Panc1 (cell line): ENCODE results near the gene COMTD1. TPM values are rescaled to one million over a fixed set of nuclear protein-coding genes. Genes with fewer than 3 reads are reported as not detected.
"Not testable (repeated sequence)": the region's sequence is repeated elsewhere in the genome, so short reads cannot be mapped to it uniquely, and the experiment has no call there.

Experiments used
- ATAC-seq: fragments of 200-7000 bp; cut with Tn5 transposase; 2 replicates; pipeline ENCODE4 v1.9.1; 2020; ENCODE audit warnings: mild to moderate bottlenecking, moderate library complexity
- BruUV-seq: library from RNA; stranded (reverse); fragments of 400-500 nt; replicated peaks from 2 replicates; lab custom pipeline; 2021; lab: Mats Ljungman, UMichigan
- CTCF ChIA-PET: fragments of 300-600 bp; sonication (Branson Sonifier 250); formaldehyde crosslinking; loops from one replicate; lab custom pipeline; 2022; ENCODE audit warnings: antibody characterized with exemption; lab: Charles Lee
- POLR2A ChIA-PET: fragments of 300-600 bp; sonication (Branson Sonifier 250); formaldehyde crosslinking; loops from one replicate; lab custom pipeline; 2022; ENCODE audit warnings: antibody characterized with exemption; lab: Charles Lee
- DNase-seq: peaks from one replicate; pipeline ENCODE4 v3.0.0-alpha.2; 2010; ENCODE audit warnings: low read depth, low spot score
- H3K27ac ChIP-seq: 2 replicates; pipeline ENCODE4 v1.5.1; 2011; ENCODE audit warnings: mild to moderate bottlenecking, low read length, inconsistent platforms
- H3K27me3 ChIP-seq: fragments of 200-500 bp; sonication (Bioruptor generic); 2 replicates; pipeline ENCODE4 v1.6.0; 2014; ENCODE audit warnings: low read length, inconsistent platforms; ENCODE audit not compliant: control insufficient read depth, insufficient read depth
- H3K36me3 ChIP-seq: fragments of 200-500 bp; sonication (Bioruptor generic); 2 replicates; pipeline ENCODE4 v1.5.1; 2014; ENCODE audit warnings: inconsistent platforms, mild to moderate bottlenecking, low read length, moderate library complexity; ENCODE audit not compliant: control insufficient read depth, insufficient read depth
- H3K4me1 ChIP-seq: 2 replicates; pipeline ENCODE4 v1.5.1; 2011; ENCODE audit warnings: inconsistent platforms, mild to moderate bottlenecking, low read length, moderate library complexity; ENCODE audit not compliant: control insufficient read depth, insufficient read depth
- H3K4me3 ChIP-seq, 2 experiments: 2 replicates each; pipeline ENCODE4 v1.5.1; 2011 to 2012; ENCODE audit warnings: low read depth in 2 of 2, low read length in 2 of 2, mild to moderate bottlenecking in 2 of 2, inconsistent platforms in 1 of 2, moderate library complexity in 1 of 2
- H3K9me3 ChIP-seq: fragments of 200-500 bp; sonication (Bioruptor generic); 2 replicates; pipeline ENCODE4 v1.5.1; 2014; ENCODE audit warnings: low read depth, mild to moderate bottlenecking, inconsistent platforms, low read length, moderate library complexity; ENCODE audit not compliant: control insufficient read depth, insufficient read depth
- POLR2AphosphoS5 ChIP-seq: IDR thresholded peaks from 2 replicates; pipeline ENCODE4 v1.6.1; 2012; ENCODE audit warnings: mild to moderate bottlenecking, low read depth, low read length, moderate library complexity
- SIN3A ChIP-seq: IDR thresholded peaks from 2 replicates; pipeline ENCODE4 v1.6.1; 2012; ENCODE audit warnings: low read depth, mild to moderate bottlenecking, low read length, moderate library complexity, borderline replicate concordance; ENCODE audit not compliant: insufficient read depth
- TCF7L2 ChIP-seq: IDR thresholded peaks from 2 replicates; pipeline ENCODE4 v1.6.1; 2011; ENCODE audit warnings: mild to moderate bottlenecking, low read depth, low read length, inconsistent platforms
- in situ Hi-C: cut with HindIII; loops from 2 replicates; pipeline ENCODE4 v1.10.0; 2016; ENCODE audit warnings: low sequenced_read_pairs, low pct_unique_long_range_greater_than_20kb
- intact Hi-C: fragments of 100-400 bp; cut with micrococcal nuclease; formaldehyde crosslinking; loops from one replicate; pipeline ENCODE4 v1.10.0; 2022; ENCODE audit not compliant: unreplicated experiment
- total RNA-seq: library from RNA; stranded (reverse); gene quantifications from one replicate; pipeline ENCODE4 v1.2.1, GENCODE V29; 2021; ENCODE audit not compliant: unreplicated experiment
- TF ChIP-seq, protein P1 (sequence below), 2 experiments: IDR thresholded peaks; 2 replicates each; pipeline ENCODE4 v1.6.1; 2011 to 2012; ENCODE audit warnings: low read depth in 2 of 2, control low read depth in 1 of 2, low read length in 1 of 2, mild to moderate bottlenecking in 1 of 2, moderate library complexity in 1 of 2; ENCODE audit not compliant: insufficient read depth in 1 of 2
- TF ChIP-seq, protein P2 (sequence below): fragments of 450-650 bp; IDR thresholded peaks from 2 replicates; pipeline ENCODE4 v1.5.1; 2017; ENCODE audit warnings: mild to moderate bottlenecking

The COMTD1 gene
- total RNA-seq, 1 experiment from 2014 or later: 32.8 TPM

DNA sequence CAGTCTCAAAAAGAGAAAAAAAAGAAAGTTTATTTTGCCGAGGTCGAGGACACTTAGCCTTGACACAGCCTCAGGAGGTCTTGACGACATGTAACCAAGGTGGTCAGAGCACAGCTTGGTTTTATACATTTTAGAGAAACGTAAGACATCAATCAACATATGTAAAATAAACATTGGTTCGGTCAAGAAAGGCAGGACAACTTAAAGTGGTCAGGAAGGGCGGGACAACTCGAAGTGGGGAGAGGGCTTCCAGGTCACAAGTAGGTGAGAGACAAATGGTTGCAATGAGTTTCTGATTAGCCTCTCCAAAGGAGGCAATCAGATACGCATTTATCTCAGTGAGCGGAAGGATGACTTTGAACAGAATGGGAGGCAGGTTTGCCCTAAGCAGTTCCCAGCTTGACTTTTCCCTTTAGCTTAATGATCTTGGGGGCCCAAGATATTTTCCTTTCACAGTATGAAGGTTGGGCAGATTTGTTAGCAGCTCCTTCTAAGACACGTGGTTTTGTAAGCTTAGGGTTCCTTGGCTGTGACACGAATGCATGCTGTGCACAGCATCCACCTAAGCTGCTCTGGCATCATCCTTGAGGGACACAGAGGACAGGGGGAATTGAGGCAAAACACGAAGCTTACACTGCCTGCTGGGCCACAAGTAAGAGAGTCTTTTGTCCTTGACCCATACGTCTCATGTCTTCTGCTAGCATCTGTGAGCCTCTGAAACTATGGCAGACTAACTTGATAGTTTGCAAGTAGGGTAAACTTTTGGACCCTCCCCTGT, 28.5 kb downstream of the COMTD1 start:
- H3K4me1 ChIP-seq: peaks cover 5% of the 10 kb centered on the region; the same call in 1 of the 2 replicates
- no peak overlapping the region for H3K27ac ChIP-seq
- intact Hi-C loops: no loop called here
- ChIA-PET CTCF (no interaction called here), POLR2A (interaction anchor here (0.7 kb wide), 1 partner anchor 20 kb away, joined by 5 read pairs; no protein-coding TSS in a partner anchor)
- TF ChIP-seq POLR2AphosphoS5 (no peak), SIN3A (no peak), TCF7L2 (no peak)
- TF ChIP-seq, protein P1, sequence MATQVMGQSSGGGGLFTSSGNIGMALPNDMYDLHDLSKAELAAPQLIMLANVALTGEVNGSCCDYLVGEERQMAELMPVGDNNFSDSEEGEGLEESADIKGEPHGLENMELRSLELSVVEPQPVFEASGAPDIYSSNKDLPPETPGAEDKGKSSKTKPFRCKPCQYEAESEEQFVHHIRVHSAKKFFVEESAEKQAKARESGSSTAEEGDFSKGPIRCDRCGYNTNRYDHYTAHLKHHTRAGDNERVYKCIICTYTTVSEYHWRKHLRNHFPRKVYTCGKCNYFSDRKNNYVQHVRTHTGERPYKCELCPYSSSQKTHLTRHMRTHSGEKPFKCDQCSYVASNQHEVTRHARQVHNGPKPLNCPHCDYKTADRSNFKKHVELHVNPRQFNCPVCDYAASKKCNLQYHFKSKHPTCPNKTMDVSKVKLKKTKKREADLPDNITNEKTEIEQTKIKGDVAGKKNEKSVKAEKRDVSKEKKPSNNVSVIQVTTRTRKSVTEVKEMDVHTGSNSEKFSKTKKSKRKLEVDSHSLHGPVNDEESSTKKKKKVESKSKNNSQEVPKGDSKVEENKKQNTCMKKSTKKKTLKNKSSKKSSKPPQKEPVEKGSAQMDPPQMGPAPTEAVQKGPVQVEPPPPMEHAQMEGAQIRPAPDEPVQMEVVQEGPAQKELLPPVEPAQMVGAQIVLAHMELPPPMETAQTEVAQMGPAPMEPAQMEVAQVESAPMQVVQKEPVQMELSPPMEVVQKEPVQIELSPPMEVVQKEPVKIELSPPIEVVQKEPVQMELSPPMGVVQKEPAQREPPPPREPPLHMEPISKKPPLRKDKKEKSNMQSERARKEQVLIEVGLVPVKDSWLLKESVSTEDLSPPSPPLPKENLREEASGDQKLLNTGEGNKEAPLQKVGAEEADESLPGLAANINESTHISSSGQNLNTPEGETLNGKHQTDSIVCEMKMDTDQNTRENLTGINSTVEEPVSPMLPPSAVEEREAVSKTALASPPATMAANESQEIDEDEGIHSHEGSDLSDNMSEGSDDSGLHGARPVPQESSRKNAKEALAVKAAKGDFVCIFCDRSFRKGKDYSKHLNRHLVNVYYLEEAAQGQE (IDR thresholded peaks at IDR 0.05; ENCODE audit: insufficient read depth in 1 of 2, low read depth in 2 of 2, low read length in 1 of 2): no peak
- TF ChIP-seq, protein P2, sequence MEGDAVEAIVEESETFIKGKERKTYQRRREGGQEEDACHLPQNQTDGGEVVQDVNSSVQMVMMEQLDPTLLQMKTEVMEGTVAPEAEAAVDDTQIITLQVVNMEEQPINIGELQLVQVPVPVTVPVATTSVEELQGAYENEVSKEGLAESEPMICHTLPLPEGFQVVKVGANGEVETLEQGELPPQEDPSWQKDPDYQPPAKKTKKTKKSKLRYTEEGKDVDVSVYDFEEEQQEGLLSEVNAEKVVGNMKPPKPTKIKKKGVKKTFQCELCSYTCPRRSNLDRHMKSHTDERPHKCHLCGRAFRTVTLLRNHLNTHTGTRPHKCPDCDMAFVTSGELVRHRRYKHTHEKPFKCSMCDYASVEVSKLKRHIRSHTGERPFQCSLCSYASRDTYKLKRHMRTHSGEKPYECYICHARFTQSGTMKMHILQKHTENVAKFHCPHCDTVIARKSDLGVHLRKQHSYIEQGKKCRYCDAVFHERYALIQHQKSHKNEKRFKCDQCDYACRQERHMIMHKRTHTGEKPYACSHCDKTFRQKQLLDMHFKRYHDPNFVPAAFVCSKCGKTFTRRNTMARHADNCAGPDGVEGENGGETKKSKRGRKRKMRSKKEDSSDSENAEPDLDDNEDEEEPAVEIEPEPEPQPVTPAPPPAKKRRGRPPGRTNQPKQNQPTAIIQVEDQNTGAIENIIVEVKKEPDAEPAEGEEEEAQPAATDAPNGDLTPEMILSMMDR: no peak
- in situ Hi-C loops: no loop called here
- H3K27me3 ChIP-seq: no peaks in the 10 kb centered on the region
- ATAC-seq (no peak), DNase-seq (no peak)
- no peaks in the 10 kb centered on the region for H3K9me3 ChIP-seq
- H3K4me3 ChIP-seq: no peak overlapping the region
- H3K36me3 ChIP-seq: peaks cover 13% of the 10 kb centered on the region
- no TSS peak for BruUV-seq

DNA sequence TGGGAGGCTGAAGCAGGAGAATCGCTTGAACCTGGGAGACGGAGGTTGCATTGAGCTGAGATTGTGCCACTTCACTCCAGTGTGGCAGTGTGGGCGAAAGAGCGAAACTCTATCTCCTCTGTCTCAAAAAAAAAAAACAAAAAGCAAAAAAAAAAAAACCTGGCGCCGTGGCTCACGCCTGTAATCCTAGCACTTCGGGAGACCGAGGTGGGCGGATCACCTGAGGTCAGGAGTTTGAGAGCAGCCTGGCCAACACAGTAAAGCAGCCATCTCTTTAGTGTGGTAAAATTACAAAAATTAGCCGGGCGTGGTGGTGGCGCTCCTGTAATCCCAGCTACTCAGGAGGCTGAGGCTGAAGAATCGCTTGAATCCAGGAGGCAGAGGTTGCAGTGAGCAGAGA, 29.1 kb downstream of the COMTD1 start:
- DNase-seq, ATAC-seq, intact Hi-C loops, H3K27me3 ChIP-seq, H3K4me1 ChIP-seq, CTCF ChIA-PET, H3K27ac ChIP-seq, H3K36me3 ChIP-seq, H3K4me3 ChIP-seq, H3K9me3 ChIP-seq, BruUV-seq, in situ Hi-C loops: not testable (repeated sequence)
- POLR2A ChIA-PET: interaction anchor here (0.6 kb wide), 1 partner anchor 9 kb away, joined by 9 read pairs; no protein-coding TSS in a partner anchor

DNA sequence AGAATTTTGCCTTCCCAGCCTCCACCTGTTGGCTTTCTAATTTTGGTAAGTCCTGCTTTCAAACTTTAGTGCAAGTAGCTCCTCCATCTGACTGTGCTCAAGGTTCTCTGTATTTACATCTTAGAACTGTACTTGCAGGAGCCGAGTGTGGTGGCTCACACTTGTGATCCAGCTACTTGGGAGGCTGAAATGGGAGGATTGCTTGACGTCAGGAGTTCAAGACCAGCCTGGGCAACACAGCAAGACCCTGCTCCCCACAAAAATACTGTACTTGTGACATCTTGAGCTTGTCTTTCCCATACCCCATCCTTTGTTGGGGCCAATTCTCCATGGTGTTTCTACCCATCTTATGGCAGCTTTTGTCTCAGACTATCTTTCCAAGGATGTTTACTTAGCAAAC, 29.8 kb downstream of the COMTD1 start:
- TF ChIP-seq, protein P2: no peak
- TF ChIP-seq, protein P1 (IDR thresholded peaks at IDR 0.05; ENCODE audit: insufficient read depth in 1 of 2, low read depth in 2 of 2, low read length in 1 of 2): no peak
- TF ChIP-seq POLR2AphosphoS5 (no peak), TCF7L2 (no peak), SIN3A (no peak)
- Histone ChIP-seq H3K36me3 (no peaks in the 10 kb centered on the region; the same call in 1 of the 2 replicates), H3K27ac (no peak overlapping the region), H3K4me1 (no peaks in the 10 kb centered on the region), H3K4me3 (no peak overlapping the region), H3K9me3 (no peaks in the 10 kb centered on the region), H3K27me3 (no peaks in the 10 kb centered on the region)
- ChIA-PET CTCF (no interaction called here), POLR2A (no interaction called here)
- in situ Hi-C loops (no loop called here), intact Hi-C loops (no loop called here)
- no peak for DNase-seq
- no TSS peak for BruUV-seq
- no peak for ATAC-seq
